ENCODE results near the gene CERS6. TPM values are rescaled to one million over a fixed set of nuclear protein-coding genes. Genes with fewer than 3 reads are reported as not detected.

The CERS6 gene
- total RNA-seq, 2 donors from 2014 or later: 12.5 to 16.3 TPM

DNA sequence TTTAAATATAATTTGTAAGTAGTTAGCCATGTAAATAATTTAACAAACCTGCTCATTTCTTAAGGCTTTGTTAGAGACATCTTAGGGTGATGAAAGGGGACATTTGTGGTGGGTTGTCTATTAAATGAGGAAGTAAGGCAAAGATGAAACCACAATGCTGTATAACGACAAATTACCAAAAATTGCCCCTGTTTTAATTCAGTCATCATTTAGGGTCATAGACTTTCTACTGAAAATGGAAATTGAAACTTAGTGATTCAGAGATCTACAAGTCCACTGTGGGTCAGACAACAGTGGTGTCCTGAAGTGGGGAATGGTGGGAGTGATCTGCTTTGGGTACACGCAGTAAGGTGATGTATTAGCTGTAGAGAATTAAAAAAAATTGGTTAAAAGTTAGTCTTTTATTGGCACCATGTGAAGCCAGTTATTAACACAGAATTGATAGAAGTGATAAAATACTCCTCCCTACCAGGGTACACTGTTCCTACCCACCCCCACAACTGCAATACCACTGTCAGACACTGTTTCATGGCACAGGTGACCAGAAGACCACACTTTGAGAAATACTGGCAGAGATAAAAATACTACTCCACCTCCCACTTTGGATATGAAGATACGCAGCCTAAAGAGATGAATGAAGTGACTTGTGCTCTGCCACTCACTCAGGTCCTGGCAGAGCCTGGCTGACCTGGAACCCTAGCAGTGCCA, 13.4 kb downstream of the CERS6 start:
- WGBS, 2 donors: 84 to 90% methylated on average over 3 of the region's 3 CpGs

DNA sequence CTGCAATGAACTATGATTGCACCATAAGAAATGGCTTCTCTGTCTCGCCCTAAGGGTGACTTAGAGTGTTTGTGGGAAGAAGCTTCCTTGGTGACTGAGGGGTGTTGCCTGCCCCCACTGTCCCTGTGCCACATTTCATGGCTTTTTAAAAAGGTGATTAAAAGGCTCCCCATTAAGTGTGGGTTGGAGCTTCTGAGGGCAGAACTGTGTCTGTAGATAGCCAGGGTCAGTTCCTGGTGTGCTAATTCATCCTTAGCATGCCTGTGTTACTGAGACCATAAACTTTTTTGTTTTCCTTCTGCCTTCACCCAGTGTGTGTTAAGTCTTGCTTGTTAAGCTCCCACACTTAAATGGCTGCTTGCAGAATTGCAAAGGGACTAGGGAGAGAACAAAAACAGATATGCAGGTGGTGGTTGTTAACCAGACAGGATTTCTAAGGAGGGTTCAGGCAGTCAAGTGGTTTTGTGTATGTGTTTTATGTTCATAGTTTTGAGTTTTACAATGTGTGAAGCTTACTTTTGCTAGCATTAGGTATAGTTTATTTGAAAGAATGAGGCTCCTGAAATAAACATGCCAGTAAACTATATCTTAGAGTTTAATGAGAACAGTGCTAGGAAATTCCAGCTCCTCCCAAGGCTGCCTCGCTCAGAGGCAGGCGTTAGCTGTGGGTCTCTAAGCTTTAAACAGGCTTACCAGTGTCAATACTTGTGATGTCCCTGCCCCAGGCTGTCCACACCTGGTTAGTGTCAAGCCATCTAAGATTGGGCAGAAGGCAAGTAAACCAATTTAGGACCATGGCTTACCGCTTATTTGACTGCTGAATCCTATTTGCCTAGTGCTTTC, 14.5 kb downstream of the CERS6 start:
- Histone ChIP-seq H3K27me3 (no peaks in the 10 kb centered on the region), H3K4me3 (no peak overlapping the region), H3K9me3 (no peaks in the 10 kb centered on the region), H3K36me3 (replicated peaks in 1 of 2; ENCODE audit: insufficient read depth in 1 of 2, low read depth in 2 of 2) (no peaks in the 10 kb centered on the region), H3K27ac (no peak overlapping the region), H3K4me1 (peaks cover 24% of the 10 kb centered on the region)
- DNase-seq: no peak
- WGBS, 2 donors: 85 to 87% methylated on average over 4 of the region's 4 CpGs
- TF ChIP-seq POLR2A (IDR thresholded peaks at IDR 0.05): no peak
- TF ChIP-seq, protein P1, sequence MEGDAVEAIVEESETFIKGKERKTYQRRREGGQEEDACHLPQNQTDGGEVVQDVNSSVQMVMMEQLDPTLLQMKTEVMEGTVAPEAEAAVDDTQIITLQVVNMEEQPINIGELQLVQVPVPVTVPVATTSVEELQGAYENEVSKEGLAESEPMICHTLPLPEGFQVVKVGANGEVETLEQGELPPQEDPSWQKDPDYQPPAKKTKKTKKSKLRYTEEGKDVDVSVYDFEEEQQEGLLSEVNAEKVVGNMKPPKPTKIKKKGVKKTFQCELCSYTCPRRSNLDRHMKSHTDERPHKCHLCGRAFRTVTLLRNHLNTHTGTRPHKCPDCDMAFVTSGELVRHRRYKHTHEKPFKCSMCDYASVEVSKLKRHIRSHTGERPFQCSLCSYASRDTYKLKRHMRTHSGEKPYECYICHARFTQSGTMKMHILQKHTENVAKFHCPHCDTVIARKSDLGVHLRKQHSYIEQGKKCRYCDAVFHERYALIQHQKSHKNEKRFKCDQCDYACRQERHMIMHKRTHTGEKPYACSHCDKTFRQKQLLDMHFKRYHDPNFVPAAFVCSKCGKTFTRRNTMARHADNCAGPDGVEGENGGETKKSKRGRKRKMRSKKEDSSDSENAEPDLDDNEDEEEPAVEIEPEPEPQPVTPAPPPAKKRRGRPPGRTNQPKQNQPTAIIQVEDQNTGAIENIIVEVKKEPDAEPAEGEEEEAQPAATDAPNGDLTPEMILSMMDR (IDR thresholded peaks at IDR 0.05): no peak
- intact Hi-C loops (cut with DNase I): no loop called here
- no peak for ATAC-seq

More for the DNA sequence above, 13.4 kb downstream of the CERS6 start:
- DNase-seq (no peak), ATAC-seq (no peak)
- H3K27me3 ChIP-seq: no peaks in the 10 kb centered on the region
- intact Hi-C loops (cut with DNase I): no loop called here
- no peaks in the 10 kb centered on the region for H3K9me3 ChIP-seq
- no peaks in the 10 kb centered on the region for H3K36me3 ChIP-seq (replicated peaks in 1 of 2; ENCODE audit: insufficient read depth in 1 of 2, low read depth in 2 of 2)
- H3K4me1 ChIP-seq: peaks cover 24% of the 10 kb centered on the region
- TF ChIP-seq, protein P1 (IDR thresholded peaks at IDR 0.05): no peak
- no peak for TF ChIP-seq POLR2A (IDR thresholded peaks at IDR 0.05)
- no peak overlapping the region for H3K27ac ChIP-seq
- no peak overlapping the region for H3K4me3 ChIP-seq

- Histone ChIP-seq H3K4me3 (no peak overlapping the region), H3K4me1 (peaks cover 20% of the 10 kb centered on the region), H3K9me3 (no peaks in the 10 kb centered on the region), H3K27ac (no peak overlapping the region), H3K27me3 (no peaks in the 10 kb centered on the region), H3K36me3 (replicated peaks in 1 of 2; ENCODE audit: insufficient read depth in 1 of 2, low read depth in 2 of 2) (no peaks in the 10 kb centered on the region)
- no peak for DNase-seq
- intact Hi-C loops (cut with DNase I): no loop called here
- no peak for TF ChIP-seq POLR2A (IDR thresholded peaks at IDR 0.05)
- TF ChIP-seq, protein P1 (IDR thresholded peaks at IDR 0.05): no peak
- ATAC-seq: no peak
Observed at GRCh38 chr2:168471163-168471475, 15.0 kb downstream of the CERS6 start.

DNA sequence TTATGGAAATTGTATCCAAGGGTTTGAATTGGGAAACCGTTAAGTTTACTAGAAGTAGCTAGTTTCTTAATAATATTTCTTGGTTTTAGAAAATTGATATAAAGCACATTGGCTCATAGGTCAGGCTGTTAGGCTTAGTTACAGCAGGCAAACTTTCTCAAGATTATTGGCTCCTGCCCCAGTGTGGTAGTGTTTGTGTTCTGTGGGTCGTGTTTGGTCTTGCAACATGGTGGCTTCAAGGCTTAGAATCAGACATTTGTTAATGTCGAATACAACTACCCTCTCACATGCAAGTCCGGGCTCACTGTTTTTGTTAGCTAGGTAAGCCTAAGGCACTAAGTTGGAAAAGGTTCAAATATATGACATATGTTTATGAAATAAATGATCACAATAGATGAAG, 19.6 kb downstream of the CERS6 start:
- TF ChIP-seq, protein P1 (IDR thresholded peaks at IDR 0.05): no peak
- no peak for TF ChIP-seq POLR2A (IDR thresholded peaks at IDR 0.05)
- intact Hi-C loops (cut with DNase I): no loop called here
- H3K4me1 ChIP-seq: peaks cover 5% of the 10 kb centered on the region

More for the DNA sequence above, 19.6 kb downstream of the CERS6 start:
- 58 to 65% methylated on average over 4 of the region's 4 CpGs for WGBS, 2 donors
- no peak overlapping the region for H3K27ac ChIP-seq
- no peak overlapping the region for H3K4me3 ChIP-seq
- no peaks in the 10 kb centered on the region for H3K27me3 ChIP-seq
- H3K36me3 ChIP-seq (replicated peaks in 1 of 2; ENCODE audit: insufficient read depth in 1 of 2, low read depth in 2 of 2): no peaks in the 10 kb centered on the region
- no peak for DNase-seq
- H3K9me3 ChIP-seq: no peaks in the 10 kb centered on the region
- ATAC-seq: no peak

Data from body of pancreas (tissue), 4 donors.